Activated naive CD4-positive, alpha-beta T cell treated with anti-CD3 and anti-CD28 coated beads, Interleukin-2, amount 50 U/mL, for 72 hours (primary cell): ENCODE measurements around the gene STXBP5. TPM values are rescaled to one million over a fixed set of nuclear protein-coding genes. Genes with fewer than 3 reads are reported as not detected.

Source experiments
- ATAC-seq, 2 donors: fragments of 150-1000 bp; cut with Tn5 transposase; 2 replicates each; pipeline ENCODE4 v1.10.0; 2021; ENCODE audit warnings: mild to moderate bottlenecking in 2 of 2, moderate library complexity in 2 of 2
- DNase-seq, 2 donors: peaks; one replicate each; pipeline ENCODE4 v3.0.0; 2021 to 2022; ENCODE audit warnings: low spot score in 2 of 2
- H3K27ac Mint-ChIP-seq, 2 donors: one replicate each; pipeline ENCODE4 v1.8.0; 2022; ENCODE audit warnings: mild to moderate bottlenecking in 2 of 2, mixed read lengths in 2 of 2
- H3K36me3 Mint-ChIP-seq, 2 donors: one replicate each; pipeline ENCODE4 v1.8.0; 2022; ENCODE audit warnings: mixed read lengths in 2 of 2
- H3K9me3 Mint-ChIP-seq, 2 donors: one replicate each; pipeline ENCODE4 v1.8.0; 2022; ENCODE audit warnings: mixed read lengths in 2 of 2
- total RNA-seq, 2 donors: library from RNA; stranded (reverse); gene quantifications; one replicate each; pipeline ENCODE4 v1.2.3, GENCODE V29; 2022

Gene STXBP5
- total RNA-seq, 2 donors from 2014 or later = 5.7 to 17.7 TPM

GRCh38 chr6:147218797-147219196 is 14.6 kb downstream of the STXBP5 start:
- DNase-seq (no peak), ATAC-seq (no peak)
- no peaks in the 10 kb centered on the region for H3K9me3 Mint-ChIP-seq
- no peak overlapping the region for H3K27ac Mint-ChIP-seq
- H3K36me3 Mint-ChIP-seq = peaks cover 14 to 47% of the 10 kb centered on the region in 2 donors

GRCh38 chr6:147219463-147219862 is 15.2 kb downstream of the STXBP5 start:
- no peak for DNase-seq
- peaks cover 14 to 48% of the 10 kb centered on the region in 2 donors for H3K36me3 Mint-ChIP-seq
- ATAC-seq = no peak
- H3K27ac Mint-ChIP-seq = no peak overlapping the region
- no peaks in the 10 kb centered on the region for H3K9me3 Mint-ChIP-seq

GRCh38 chr6:147220345-147220744 is 16.1 kb downstream of the STXBP5 start:
- DNase-seq = no peak

GRCh38 chr6:147221739-147222138 is 17.5 kb downstream of the STXBP5 start:
- DNase-seq (no peak), ATAC-seq (no peak)
- Mint-ChIP-seq H3K9me3 (no peaks in the 10 kb centered on the region), H3K36me3 (peaks cover 14 to 52% of the 10 kb centered on the region in 2 donors), H3K27ac (no peak overlapping the region)

More at GRCh38 chr6:147220345-147220744, 16.1 kb downstream of the STXBP5 start:
- H3K9me3 Mint-ChIP-seq = no peaks in the 10 kb centered on the region
- ATAC-seq = no peak
- peaks cover 14 to 52% of the 10 kb centered on the region in 2 donors for H3K36me3 Mint-ChIP-seq
- H3K27ac Mint-ChIP-seq = no peak overlapping the region

- ATAC-seq (no peak), DNase-seq (no peak)
- Mint-ChIP-seq H3K36me3 (peaks cover 14 to 52% of the 10 kb centered on the region in 2 donors), H3K27ac (no peak overlapping the region), H3K9me3 (no peaks in the 10 kb centered on the region)
Measured at GRCh38 chr6:147222160-147222838, 18.1 kb downstream of the STXBP5 start.

- peaks cover 14 to 49% of the 10 kb centered on the region in 2 donors for H3K36me3 Mint-ChIP-seq
- H3K9me3 Mint-ChIP-seq = no peaks in the 10 kb centered on the region
- no peak overlapping the region for H3K27ac Mint-ChIP-seq
- ATAC-seq = no peak
- DNase-seq = no peak
Measured at GRCh38 chr6:147223736-147224135, 19.5 kb downstream of the STXBP5 start.

GRCh38 chr6:147226163-147226724 is 22.0 kb downstream of the STXBP5 start:
- DNase-seq (no peak), ATAC-seq (no peak)
- Mint-ChIP-seq H3K36me3 (peaks cover 14 to 24% of the 10 kb centered on the region in 2 donors), H3K27ac (no peak overlapping the region), H3K9me3 (no peaks in the 10 kb centered on the region)

- ATAC-seq = no peak
- H3K36me3 Mint-ChIP-seq = peaks cover 9 to 22% of the 10 kb centered on the region in 2 donors
- DNase-seq = no peak
- no peak overlapping the region for H3K27ac Mint-ChIP-seq
- H3K9me3 Mint-ChIP-seq = no peaks in the 10 kb centered on the region
Measured at GRCh38 chr6:147226877-147227276, 22.7 kb downstream of the STXBP5 start.

- ATAC-seq (no peak), DNase-seq (no peak)
- peaks cover 4 to 15% of the 10 kb centered on the region in 2 donors for H3K36me3 Mint-ChIP-seq
- no peaks in the 10 kb centered on the region for H3K9me3 Mint-ChIP-seq
- H3K27ac Mint-ChIP-seq = peak overlapping the region in 1 of 2 donors; percentile 6
Measured at GRCh38 chr6:147227770-147228320, 23.6 kb downstream of the STXBP5 start.

- DNase-seq (no peak), ATAC-seq (no peak)
- Mint-ChIP-seq H3K27ac (no peak overlapping the region), H3K9me3 (no peaks in the 10 kb centered on the region), H3K36me3 (peaks cover 0 to 7% of the 10 kb centered on the region in 2 donors)
Measured at GRCh38 chr6:147231589-147231988, 27.4 kb downstream of the STXBP5 start.

GRCh38 chr6:147234685-147235084 is 30.5 kb downstream of the STXBP5 start:
- H3K9me3 Mint-ChIP-seq = no peaks in the 10 kb centered on the region
- ATAC-seq = no peak
- H3K27ac Mint-ChIP-seq = no peak overlapping the region
- DNase-seq = no peak
- H3K36me3 Mint-ChIP-seq = peaks cover 0 to 22% of the 10 kb centered on the region in 2 donors

- peaks cover 0 to 30% of the 10 kb centered on the region in 2 donors for H3K36me3 Mint-ChIP-seq
- no peak for ATAC-seq
- DNase-seq = no peak
- no peak overlapping the region for H3K27ac Mint-ChIP-seq
- no peaks in the 10 kb centered on the region for H3K9me3 Mint-ChIP-seq
Measured at GRCh38 chr6:147238164-147238563, 33.9 kb downstream of the STXBP5 start.

GRCh38 chr6:147238906-147239305 is 34.7 kb downstream of the STXBP5 start:
- Mint-ChIP-seq H3K36me3 (peaks cover 0 to 30% of the 10 kb centered on the region in 2 donors), H3K9me3 (no peaks in the 10 kb centered on the region), H3K27ac (no peak overlapping the region)
- ATAC-seq (no peak), DNase-seq (no peak)

GRCh38 chr6:147244832-147245231 is 40.6 kb downstream of the STXBP5 start:
- Mint-ChIP-seq H3K27ac (no peak overlapping the region), H3K36me3 (peaks cover 16 to 35% of the 10 kb centered on the region in 2 donors), H3K9me3 (peaks cover 0 to 4% of the 10 kb centered on the region in 2 donors)
- DNase-seq (no peak), ATAC-seq (no peak)

GRCh38 chr6:147245693-147246092 is 41.5 kb downstream of the STXBP5 start:
- peaks cover 0 to 4% of the 10 kb centered on the region in 2 donors for H3K9me3 Mint-ChIP-seq
- no peak for ATAC-seq
- DNase-seq = no peak
- H3K27ac Mint-ChIP-seq = no peak overlapping the region
- peaks cover 19 to 39% of the 10 kb centered on the region in 2 donors for H3K36me3 Mint-ChIP-seq

GRCh38 chr6:147246853-147247635 is 42.8 kb downstream of the STXBP5 start:
- ATAC-seq (no peak), DNase-seq (no peak)
- Mint-ChIP-seq H3K9me3 (peaks cover 0 to 4% of the 10 kb centered on the region in 2 donors), H3K27ac (no peak overlapping the region), H3K36me3 (peaks cover 32 to 51% of the 10 kb centered on the region in 2 donors)

- DNase-seq (no peak), ATAC-seq (no peak)
- Mint-ChIP-seq H3K36me3 (peaks cover 44 to 65% of the 10 kb centered on the region in 2 donors), H3K27ac (no peak overlapping the region), H3K9me3 (peaks cover 0 to 14% of the 10 kb centered on the region in 2 donors)
Measured at GRCh38 chr6:147248859-147249258, 44.6 kb downstream of the STXBP5 start.
